Fibroblast of lung (primary cell): ENCODE results near the gene VARS2. TPM values are rescaled to one million over a fixed set of nuclear protein-coding genes. Genes with fewer than 3 reads are reported as not detected.
"Not testable (repeated sequence)": the region's sequence is repeated elsewhere in the genome, so short reads cannot be mapped to it uniquely, and the experiment has no call there.

Source experiments
- DNase-seq, 2 donors: peaks; one replicate each; pipeline versions ENCODE4 v3.0.0 to v3.0.0-alpha.2; 2010; ENCODE audit warnings: low read depth in 2 of 2
- H2AFZ ChIP-seq: 2 replicates; pipeline ENCODE4 v1.5.1; 2012; ENCODE audit warnings: low read length, control low read depth, inconsistent platforms
- H3K27ac ChIP-seq: 2 replicates; pipeline ENCODE4 v1.5.1; 2011; ENCODE audit warnings: low read length, control low read depth; ENCODE audit not compliant: insufficient read depth
- H3K27me3 ChIP-seq: 2 replicates; pipeline ENCODE4 v1.5.1; 2011; ENCODE audit warnings: mild to moderate bottlenecking, low read length; ENCODE audit not compliant: control insufficient read depth, insufficient read depth
- H3K36me3 ChIP-seq: 2 replicates; pipeline ENCODE4 v1.5.1; 2011; ENCODE audit warnings: low read length; ENCODE audit not compliant: control insufficient read depth, insufficient read depth
- H3K4me1 ChIP-seq: 2 replicates; pipeline ENCODE4 v1.5.1; 2011; ENCODE audit warnings: low read length; ENCODE audit not compliant: control insufficient read depth, insufficient read depth; ENCODE audit errors: extremely low read depth
- H3K4me2 ChIP-seq: 2 replicates; pipeline ENCODE4 v1.5.1; 2011; ENCODE audit warnings: low read length, control low read depth; ENCODE audit not compliant: insufficient read depth; ENCODE audit errors: extremely low read depth
- H3K4me3 ChIP-seq, 4 experiments: fragments of 200-600 bp in 1 of 4; sonication (generic) in 1 of 4; replicated peaks in 1 of 4; 2 replicates each; pipeline ENCODE4 v1.5.1; 2011 to 2016; ENCODE audit warnings: low read length in 4 of 4, low read depth in 3 of 4, mild to moderate bottlenecking in 3 of 4, control low read depth in 2 of 4, inconsistent platforms in 1 of 4, mixed read lengths in 1 of 4; ENCODE audit not compliant: insufficient read depth in 1 of 4; ENCODE audit errors: control extremely low read depth in 1 of 4
- H3K79me2 ChIP-seq: 2 replicates; pipeline ENCODE4 v1.5.1; 2012; ENCODE audit warnings: mild to moderate bottlenecking, low read length, inconsistent platforms; ENCODE audit not compliant: control insufficient read depth, insufficient read depth
- H3K9ac ChIP-seq: 2 replicates; pipeline ENCODE4 v1.5.1; 2011; ENCODE audit warnings: mild to moderate bottlenecking, low read length, control low read depth; ENCODE audit not compliant: insufficient read depth
- H3K9me3 ChIP-seq: 2 replicates; pipeline ENCODE4 v1.5.1; 2012; ENCODE audit warnings: low read depth, low read length; ENCODE audit not compliant: control insufficient read depth, insufficient read depth
- H4K20me1 ChIP-seq: 2 replicates; pipeline ENCODE4 v1.5.1; 2011; ENCODE audit warnings: low read length; ENCODE audit not compliant: control insufficient read depth, insufficient read depth; ENCODE audit errors: extremely low read depth
- EZH2 ChIP-seq: IDR thresholded peaks from 2 replicates; pipeline ENCODE4 v1.5.1; 2012; ENCODE audit warnings: low read length, control low read depth, mild to moderate bottlenecking; ENCODE audit errors: missing control alignments
- polyA plus RNA-seq, 2 donors: library from polyadenylated mRNA; depleted of rRNA in 1 of 2; stranded (reverse) in 1 of 2; unstranded in 1 of 2; fragments of >200 nt; gene quantifications; 2 replicates each; pipeline ENCODE4 v1.2.1, GENCODE V29; 2011 to 2012; ENCODE audit warnings: missing spikeins in 1 of 2
- total RNA-seq: library from RNA; depleted of rRNA; stranded (reverse); fragments of >200 nt; gene quantifications from 2 replicates; pipeline ENCODE4 v1.2.1, GENCODE V29; 2014
- TF ChIP-seq, protein P1 (sequence below), 2 donors: IDR thresholded peaks in 1 of 2; conservative IDR thresholded peaks in 1 of 2; 1 replicate in 1 of 2; 2 replicates in 1 of 2; pipeline ENCODE4 v1.5.1; 2011 to 2012; ENCODE audit warnings: low read length in 2 of 2, control low read depth in 1 of 2, inconsistent platforms in 1 of 2, low read depth in 1 of 2, mild to moderate bottlenecking in 1 of 2

VARS2 gene
- total and polyA plus RNA-seq, 2 donors (not counting 1 experiment from before 2014, with no cell fraction given): 6.8 to 20.5 TPM

DNA sequence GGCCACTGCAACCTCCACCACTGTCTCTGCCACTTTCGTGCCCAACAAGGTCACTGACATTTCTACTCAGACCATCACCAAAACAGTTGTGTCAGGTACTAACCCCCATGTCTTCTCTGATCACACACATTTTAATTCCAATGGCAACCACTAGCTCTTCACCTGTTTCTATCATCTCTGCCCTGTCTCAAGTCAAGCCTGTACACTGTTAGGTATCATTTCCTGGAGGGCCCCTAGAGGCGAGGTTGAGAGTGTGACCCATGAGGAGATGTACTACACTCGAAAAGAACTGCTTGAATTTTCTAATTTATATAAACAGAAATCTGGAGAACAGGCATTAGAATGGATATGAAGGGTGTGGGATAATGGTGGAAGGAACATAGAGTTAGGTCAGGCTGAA lies 52.1 kb downstream of the VARS2 start:
- DNase-seq: no peak
- no peaks in the 10 kb centered on the region for H3K9me3 ChIP-seq
- H4K20me1 ChIP-seq: no peaks in the 10 kb centered on the region
- H2AFZ ChIP-seq: no peak overlapping the region
- H3K4me2 ChIP-seq: no peak overlapping the region
- TF ChIP-seq EZH2: no peak
- TF ChIP-seq, protein P1, sequence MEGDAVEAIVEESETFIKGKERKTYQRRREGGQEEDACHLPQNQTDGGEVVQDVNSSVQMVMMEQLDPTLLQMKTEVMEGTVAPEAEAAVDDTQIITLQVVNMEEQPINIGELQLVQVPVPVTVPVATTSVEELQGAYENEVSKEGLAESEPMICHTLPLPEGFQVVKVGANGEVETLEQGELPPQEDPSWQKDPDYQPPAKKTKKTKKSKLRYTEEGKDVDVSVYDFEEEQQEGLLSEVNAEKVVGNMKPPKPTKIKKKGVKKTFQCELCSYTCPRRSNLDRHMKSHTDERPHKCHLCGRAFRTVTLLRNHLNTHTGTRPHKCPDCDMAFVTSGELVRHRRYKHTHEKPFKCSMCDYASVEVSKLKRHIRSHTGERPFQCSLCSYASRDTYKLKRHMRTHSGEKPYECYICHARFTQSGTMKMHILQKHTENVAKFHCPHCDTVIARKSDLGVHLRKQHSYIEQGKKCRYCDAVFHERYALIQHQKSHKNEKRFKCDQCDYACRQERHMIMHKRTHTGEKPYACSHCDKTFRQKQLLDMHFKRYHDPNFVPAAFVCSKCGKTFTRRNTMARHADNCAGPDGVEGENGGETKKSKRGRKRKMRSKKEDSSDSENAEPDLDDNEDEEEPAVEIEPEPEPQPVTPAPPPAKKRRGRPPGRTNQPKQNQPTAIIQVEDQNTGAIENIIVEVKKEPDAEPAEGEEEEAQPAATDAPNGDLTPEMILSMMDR (conservative IDR thresholded peaks at IDR 0.05 in 1 of 2, IDR thresholded peaks at IDR 0.05 in 1 of 2; ENCODE audit: low read depth in 1 of 2, low read length in 2 of 2): no peak
- no peaks in the 10 kb centered on the region for H3K27me3 ChIP-seq
- H3K36me3 ChIP-seq: no peaks in the 10 kb centered on the region
- no peak overlapping the region for H3K4me3 ChIP-seq
- H3K79me2 ChIP-seq: no peaks in the 10 kb centered on the region
- H3K4me1 ChIP-seq: no peaks in the 10 kb centered on the region
- no peak overlapping the region for H3K9ac ChIP-seq
- no peak overlapping the region for H3K27ac ChIP-seq

DNA sequence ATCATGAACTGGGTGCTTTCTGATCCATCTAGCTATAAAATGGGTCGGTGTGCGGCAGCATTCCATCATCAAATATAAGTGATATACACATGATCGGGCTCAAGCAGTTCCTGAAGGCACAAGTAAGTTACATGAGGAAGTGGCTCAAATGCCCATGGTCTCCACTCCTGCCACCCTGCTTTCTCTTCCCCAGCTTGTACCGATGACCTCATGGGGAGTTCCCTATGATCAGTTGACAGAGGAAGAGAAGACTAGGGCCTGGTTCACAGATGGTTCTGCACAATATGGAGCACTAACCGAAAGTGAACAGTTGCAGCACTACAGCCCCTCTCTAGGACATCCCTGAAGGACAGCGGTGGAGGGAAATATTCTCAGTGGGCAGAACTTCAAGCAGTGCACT lies 55.1 kb downstream of the VARS2 start:
- DNase-seq, H3K4me2 ChIP-seq, H3K27ac ChIP-seq, H3K9ac ChIP-seq, H3K36me3 ChIP-seq, H3K4me3 ChIP-seq, H3K4me1 ChIP-seq, H3K79me2 ChIP-seq, H2AFZ ChIP-seq, H4K20me1 ChIP-seq, H3K9me3 ChIP-seq: not testable (repeated sequence)
- H3K27me3 ChIP-seq: peaks cover 14% of the 10 kb centered on the region

DNA sequence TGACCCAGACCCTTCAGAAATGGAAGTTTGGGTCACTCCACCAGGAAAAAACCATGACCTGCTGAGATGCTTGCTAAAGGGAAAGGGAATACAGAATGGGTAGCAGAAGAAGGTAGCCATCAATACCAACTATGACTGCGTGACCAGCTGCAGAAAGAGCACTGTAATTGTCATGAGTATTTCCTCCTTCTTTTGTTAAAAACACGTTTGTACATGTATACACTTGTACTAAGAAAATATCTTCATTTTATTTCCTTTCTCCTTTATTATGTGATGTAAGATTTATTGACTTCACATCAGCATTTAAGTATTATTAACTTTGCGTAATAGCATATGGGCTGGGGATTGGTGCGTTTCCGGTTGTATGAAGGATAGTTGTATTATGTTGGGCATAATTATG lies 56.9 kb downstream of the VARS2 start:
- H3K4me3 ChIP-seq: no peak overlapping the region
- H3K9me3 ChIP-seq: no peaks in the 10 kb centered on the region
- no peak for TF ChIP-seq EZH2
- TF ChIP-seq, protein P1 (conservative IDR thresholded peaks at IDR 0.05 in 1 of 2, IDR thresholded peaks at IDR 0.05 in 1 of 2; ENCODE audit: low read depth in 1 of 2, low read length in 2 of 2): no peak
- H4K20me1 ChIP-seq: no peaks in the 10 kb centered on the region
- no peak overlapping the region for H2AFZ ChIP-seq
- no peaks in the 10 kb centered on the region for H3K4me1 ChIP-seq
- no peak overlapping the region for H3K4me2 ChIP-seq
- H3K36me3 ChIP-seq: no peaks in the 10 kb centered on the region
- H3K27ac ChIP-seq: no peak overlapping the region
- no peak for DNase-seq
- H3K9ac ChIP-seq: no peak overlapping the region
- peaks cover 14% of the 10 kb centered on the region for H3K27me3 ChIP-seq
- no peaks in the 10 kb centered on the region for H3K79me2 ChIP-seq
